Upper lobe of left lung (tissue), 6 donors: ENCODE data around the gene ITK. TPM values are rescaled to one million over a fixed set of nuclear protein-coding genes. Genes with fewer than 3 reads are reported as not detected.

ENCODE experiments used
- ATAC-seq, 2 donors: fragments of 200-7000 bp; cut with Tn5 transposase; one replicate each; pipeline ENCODE4 v1.9.1; 2022; ENCODE audit warnings: mild to moderate bottlenecking in 2 of 2, moderate library complexity in 2 of 2; ENCODE audit not compliant: low FRiP score in 2 of 2
- DNase-seq, 2 donors: peaks; one replicate each; pipeline ENCODE4 v3.0.0-alpha.2; 2019 to 2020
- H3K27ac ChIP-seq, 4 donors: fragments of 200-600 bp; sonication (generic); one replicate each; pipeline ENCODE4 v1.5.1; 2016 to 2019
- H3K27me3 ChIP-seq, 4 donors: fragments of 200-600 bp; sonication (generic); one replicate each; pipeline ENCODE4 v1.5.1; 2017 to 2019
- H3K36me3 ChIP-seq, 4 donors: fragments of 200-600 bp; sonication (generic); one replicate each; pipeline ENCODE4 v1.5.1; 2016 to 2019
- H3K4me1 ChIP-seq, 4 donors: fragments of 200-600 bp; sonication (generic); one replicate each; pipeline ENCODE4 v1.5.1; 2018 to 2019
- H3K4me3 ChIP-seq, 4 donors: fragments of 200-600 bp; sonication (generic); one replicate each; pipeline ENCODE4 v1.5.1; 2017 to 2019; ENCODE audit warnings: mild to moderate bottlenecking in 2 of 4, moderate library complexity in 1 of 4
- H3K9me3 ChIP-seq, 4 donors: fragments of 200-600 bp; sonication (generic); one replicate each; pipeline ENCODE4 v1.5.1; 2018 to 2019
- EP300 ChIP-seq, 4 donors: sonication (generic); formaldehyde crosslinking; IDR thresholded peaks; one replicate each; pipeline ENCODE4 v1.5.1; 2017; ENCODE audit warnings: antibody characterized with exemption in 4 of 4, control low read depth in 2 of 4
- POLR2A ChIP-seq, 4 donors: fragments of 450-650 bp; IDR thresholded peaks; one replicate each; pipeline ENCODE4 v1.5.1; 2016 to 2017; ENCODE audit warnings: antibody characterized with exemption in 4 of 4, mild to moderate bottlenecking in 2 of 4
- POLR2AphosphoS5 ChIP-seq, 2 donors: sonication (generic); formaldehyde crosslinking; IDR thresholded peaks; one replicate each; pipeline ENCODE4 v1.5.1; 2017; ENCODE audit warnings: antibody characterized with exemption in 2 of 2
- WGBS, 2 donors: methylation state at CpG; one replicate each; pipeline ENCODE4 v1.1.5; 2017 to 2018; 5-methylcytosine and 5-hydroxymethylcytosine counted together
- total RNA-seq, 6 donors: library from RNA; depleted of rRNA in 4 of 6; stranded (reverse); fragments of >200 nt in 4 of 6; gene quantifications; one replicate each; pipeline versions ENCODE4 v1.1.0 to v1.2.1, GENCODE V29; 2016 to 2021
- TF ChIP-seq, protein P1 (sequence below), 6 experiments: fragments of 450-650 bp in 4 of 6; fragments of 200-600 bp in 2 of 6; sonication (generic) in 2 of 6; IDR thresholded peaks; one replicate each; pipeline ENCODE4 v1.5.1; 2016 to 2019; ENCODE audit warnings: antibody characterized with exemption in 6 of 6
- donor health status: DM: no; HTN: no; CAD: no; lungs with moderate emphysema.
- donor health status: DM: no; HTN: yes; CAD: no; lungs with severe emphysema.

ITK gene
- total RNA-seq, 6 donors from 2014 or later: 5.0 to 15.2 (median 7.0) TPM

DNA sequence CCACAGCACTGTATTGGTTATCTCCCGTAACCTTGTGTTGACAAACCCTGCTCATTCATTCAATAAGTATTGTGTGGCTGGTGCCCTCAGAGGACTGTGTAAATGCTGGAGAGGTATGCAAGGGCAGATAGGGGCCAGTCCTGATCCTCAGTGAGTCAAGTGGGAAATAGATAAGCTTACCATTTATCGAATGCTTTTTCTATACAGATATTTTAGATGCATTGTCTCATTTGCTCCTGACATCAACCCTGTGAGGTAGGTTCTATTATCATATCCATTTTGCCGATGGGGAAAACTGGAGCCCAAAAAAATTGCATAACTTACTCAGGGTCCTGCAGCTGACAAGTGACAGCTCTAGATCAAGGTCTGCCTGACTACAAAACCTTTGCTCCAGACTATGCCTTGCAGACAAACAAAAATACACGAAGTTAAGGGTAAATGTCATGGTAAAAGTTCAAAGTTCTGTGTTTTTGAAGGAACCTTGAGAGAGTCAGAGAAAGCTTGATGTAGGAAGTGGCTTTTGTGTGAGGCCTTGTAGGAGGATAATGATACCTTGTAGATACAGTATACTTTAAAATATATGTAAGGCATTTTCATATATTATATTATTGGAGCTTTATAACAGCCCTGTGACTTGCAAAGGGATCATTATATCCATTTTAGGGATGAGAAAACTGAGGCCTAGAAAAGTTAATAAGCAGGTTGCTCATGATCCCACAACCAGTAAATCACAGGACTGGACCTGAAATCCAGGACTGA, 107.9 kb downstream of the ITK start:
- Histone ChIP-seq H3K4me1 (peaks cover 0 to 3% (median 0%) of the 10 kb centered on the region in 4 donors), H3K9me3 (no peaks in the 10 kb centered on the region), H3K27me3 (no peaks in the 10 kb centered on the region), H3K36me3 (peaks cover 0 to 8% (median 0%) of the 10 kb centered on the region in 4 donors), H3K4me3 (no peak overlapping the region), H3K27ac (no peak overlapping the region)
- 72 to 83% methylated on average over 4 of the region's 4 CpGs for WGBS, 2 donors
- ATAC-seq: no peak
- DNase-seq: no peak
- no peak for TF ChIP-seq POLR2A (IDR thresholded peaks at IDR 0.05)
- TF ChIP-seq, protein P1, sequence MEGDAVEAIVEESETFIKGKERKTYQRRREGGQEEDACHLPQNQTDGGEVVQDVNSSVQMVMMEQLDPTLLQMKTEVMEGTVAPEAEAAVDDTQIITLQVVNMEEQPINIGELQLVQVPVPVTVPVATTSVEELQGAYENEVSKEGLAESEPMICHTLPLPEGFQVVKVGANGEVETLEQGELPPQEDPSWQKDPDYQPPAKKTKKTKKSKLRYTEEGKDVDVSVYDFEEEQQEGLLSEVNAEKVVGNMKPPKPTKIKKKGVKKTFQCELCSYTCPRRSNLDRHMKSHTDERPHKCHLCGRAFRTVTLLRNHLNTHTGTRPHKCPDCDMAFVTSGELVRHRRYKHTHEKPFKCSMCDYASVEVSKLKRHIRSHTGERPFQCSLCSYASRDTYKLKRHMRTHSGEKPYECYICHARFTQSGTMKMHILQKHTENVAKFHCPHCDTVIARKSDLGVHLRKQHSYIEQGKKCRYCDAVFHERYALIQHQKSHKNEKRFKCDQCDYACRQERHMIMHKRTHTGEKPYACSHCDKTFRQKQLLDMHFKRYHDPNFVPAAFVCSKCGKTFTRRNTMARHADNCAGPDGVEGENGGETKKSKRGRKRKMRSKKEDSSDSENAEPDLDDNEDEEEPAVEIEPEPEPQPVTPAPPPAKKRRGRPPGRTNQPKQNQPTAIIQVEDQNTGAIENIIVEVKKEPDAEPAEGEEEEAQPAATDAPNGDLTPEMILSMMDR (IDR thresholded peaks at IDR 0.05): no peak
- no peak for TF ChIP-seq EP300 (IDR thresholded peaks at IDR 0.05)
- no peak for TF ChIP-seq POLR2AphosphoS5 (IDR thresholded peaks at IDR 0.05)

DNA sequence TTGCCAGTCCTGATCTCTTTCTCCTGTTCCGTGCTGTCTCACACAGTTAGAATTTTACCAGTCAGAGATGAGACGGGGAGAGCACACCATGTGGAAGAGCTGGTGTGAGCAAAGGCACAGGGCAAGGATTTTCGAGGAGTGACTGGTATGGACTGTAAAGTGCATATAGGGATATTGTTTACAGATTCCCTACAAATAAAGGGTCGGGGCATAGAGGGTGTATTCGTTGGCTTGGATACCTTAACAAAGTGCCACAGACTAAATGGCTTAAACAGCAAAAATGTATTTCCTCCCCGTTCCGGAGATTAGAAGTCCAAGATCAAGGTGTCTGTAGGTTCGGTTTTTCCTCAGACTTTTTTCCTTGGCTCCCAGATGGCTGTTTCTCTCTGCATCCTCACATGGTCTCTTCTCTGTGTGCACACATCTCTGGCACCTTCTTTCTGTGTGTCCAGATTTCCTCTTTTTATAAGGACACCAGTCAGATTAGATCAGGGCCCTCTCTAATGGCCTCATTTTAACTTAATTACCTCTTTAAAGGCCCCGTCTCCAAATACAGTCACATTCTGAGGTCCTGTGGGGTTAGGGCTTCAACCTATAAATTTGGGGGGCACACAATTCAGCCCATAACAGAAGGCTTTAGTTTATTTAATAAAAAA, 108.7 kb downstream of the ITK start:
- no peak for ATAC-seq
- peaks cover 0 to 3% (median 0%) of the 10 kb centered on the region in 4 donors for H3K4me1 ChIP-seq
- H3K27me3 ChIP-seq: no peaks in the 10 kb centered on the region
- TF ChIP-seq, protein P1 (IDR thresholded peaks at IDR 0.05): no peak
- TF ChIP-seq POLR2AphosphoS5 (IDR thresholded peaks at IDR 0.05): no peak
- peaks cover 0 to 8% (median 0%) of the 10 kb centered on the region in 4 donors for H3K36me3 ChIP-seq
- WGBS, 2 donors: 90 to 91% methylated on average over 9 of the region's 9 CpGs
- H3K27ac ChIP-seq: no peak overlapping the region
- DNase-seq: no peak
- no peak overlapping the region for H3K4me3 ChIP-seq
- H3K9me3 ChIP-seq: no peaks in the 10 kb centered on the region

DNA sequence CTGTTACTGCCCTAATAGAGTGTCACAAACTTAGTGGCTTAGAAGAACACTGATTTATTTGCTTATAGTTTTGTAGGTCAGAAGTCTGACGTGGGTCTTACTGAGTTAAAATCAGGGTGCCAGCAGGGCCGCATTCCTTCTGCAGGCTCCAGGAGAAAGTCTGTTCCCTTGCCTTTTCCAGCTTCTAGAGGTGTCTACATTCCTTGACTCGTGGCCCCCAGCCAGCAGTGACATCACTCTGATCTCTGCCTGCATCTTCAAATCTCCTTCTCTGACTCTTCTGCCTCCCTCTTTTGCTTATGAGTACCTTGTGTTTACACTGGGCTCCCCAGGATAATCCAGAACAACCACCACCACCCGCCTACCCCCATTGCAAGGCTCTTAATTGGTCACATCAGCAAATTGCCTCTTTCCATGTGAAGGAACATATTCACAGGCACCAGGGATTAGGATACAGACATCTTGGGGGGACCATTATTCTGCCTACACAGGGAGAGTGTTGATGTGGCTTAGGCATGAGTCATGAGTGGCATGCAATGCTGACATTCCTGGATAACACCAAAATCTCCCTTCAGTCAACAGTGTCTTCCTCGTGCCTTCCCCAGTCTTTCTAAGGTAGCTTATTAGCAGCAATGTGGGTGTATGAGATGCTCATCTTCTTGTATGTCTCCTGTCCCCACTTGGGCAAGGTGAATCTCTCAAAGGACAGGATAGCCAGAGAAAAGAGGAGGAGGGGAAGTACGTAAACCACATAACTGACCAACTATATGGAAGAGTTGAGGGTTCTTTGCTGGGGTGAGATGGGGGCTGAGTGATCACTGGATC, 109.7 kb downstream of the ITK start:
- ATAC-seq: no peak

DNA sequence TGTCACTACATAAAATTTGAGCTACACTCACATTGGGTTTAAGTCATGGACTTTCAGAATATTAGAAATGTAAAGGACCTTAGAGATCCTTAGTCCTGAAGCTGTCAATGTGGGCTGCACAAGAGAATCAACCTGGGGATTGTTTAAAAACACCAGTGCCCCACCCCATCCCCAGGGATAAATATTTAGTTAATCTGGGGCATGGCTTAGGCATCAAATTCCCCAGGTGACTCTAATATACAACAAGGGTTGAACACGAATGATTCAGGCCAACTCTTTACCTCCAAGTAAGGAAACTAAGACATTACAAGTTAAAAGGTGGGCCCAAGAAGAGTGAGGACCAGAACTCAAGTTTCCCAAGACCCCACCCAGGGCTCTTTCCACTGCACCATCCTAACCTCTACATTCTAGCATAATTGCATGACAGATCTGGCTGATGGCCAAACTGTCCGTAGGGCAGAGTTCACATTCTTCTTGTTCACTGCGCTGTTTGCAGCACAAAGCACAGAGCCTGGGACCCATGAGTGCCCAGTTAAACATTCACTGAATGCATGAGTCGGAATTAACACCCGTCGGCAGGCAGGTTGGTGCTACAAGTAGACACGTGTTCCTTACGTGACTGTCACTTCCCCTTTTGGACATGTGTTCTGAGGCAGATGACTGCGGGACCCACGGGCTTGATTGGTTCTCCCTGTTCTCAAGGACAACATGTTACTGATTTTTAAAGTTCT, 110.5 kb downstream of the ITK start:
- no peak for ATAC-seq
- Histone ChIP-seq H3K9me3 (no peaks in the 10 kb centered on the region), H3K4me1 (peaks cover 0 to 3% (median 0%) of the 10 kb centered on the region in 4 donors), H3K36me3 (peaks cover 0 to 8% (median 2%) of the 10 kb centered on the region in 4 donors), H3K27ac (no peak overlapping the region), H3K4me3 (no peak overlapping the region), H3K27me3 (no peaks in the 10 kb centered on the region)
- peak in 1 of 2 donors; percentile 46 for DNase-seq
- WGBS, 2 donors: 45 to 56% methylated on average over 10 of the region's 10 CpGs
- no peak for TF ChIP-seq POLR2A (IDR thresholded peaks at IDR 0.05)
- no peak for TF ChIP-seq EP300 (IDR thresholded peaks at IDR 0.05)
- TF ChIP-seq, protein P1 (IDR thresholded peaks at IDR 0.05): no peak
- TF ChIP-seq POLR2AphosphoS5 (IDR thresholded peaks at IDR 0.05): no peak

More for the DNA sequence above, 109.7 kb downstream of the ITK start:
- Histone ChIP-seq H3K27ac (no peak overlapping the region), H3K9me3 (no peaks in the 10 kb centered on the region), H3K27me3 (no peaks in the 10 kb centered on the region), H3K4me3 (no peak overlapping the region), H3K36me3 (peaks cover 0 to 8% (median 0%) of the 10 kb centered on the region in 4 donors), H3K4me1 (peaks cover 0 to 3% (median 0%) of the 10 kb centered on the region in 4 donors)
- WGBS, 2 donors: 82 to 84% methylated on average over 6 of the region's 6 CpGs
- TF ChIP-seq POLR2A (IDR thresholded peaks at IDR 0.05): no peak
- no peak for TF ChIP-seq POLR2AphosphoS5 (IDR thresholded peaks at IDR 0.05)
- TF ChIP-seq, protein P1 (IDR thresholded peaks at IDR 0.05): no peak
- TF ChIP-seq EP300 (IDR thresholded peaks at IDR 0.05): no peak
- DNase-seq: no peak
